Mesendoderm (in vitro differentiated cells): ENCODE measurements around the gene GUSB.

Experiments used
- DNase-seq: peaks from one replicate; pipeline ENCODE4 v3.0.0; 2013
- H2AK5ac ChIP-seq: 2 replicates; pipeline ENCODE4 v1.6.1; 2013; ENCODE audit warnings: low read length, inconsistent platforms
- H2BK120ac ChIP-seq: 2 replicates; pipeline ENCODE4 v1.6.1; 2013; ENCODE audit warnings: low read depth, mild to moderate bottlenecking, low read length, moderate library complexity, mixed read lengths
- H2BK15ac ChIP-seq: replicated peaks from 2 replicates; pipeline ENCODE4 v1.6.1; 2013; ENCODE audit warnings: low read depth, mild to moderate bottlenecking, moderate library complexity
- H2BK5ac ChIP-seq: 2 replicates; pipeline ENCODE4 v1.6.1; 2013; ENCODE audit warnings: low read length, inconsistent platforms
- H3K18ac ChIP-seq: 2 replicates; pipeline ENCODE4 v1.6.1; 2013; ENCODE audit warnings: mild to moderate bottlenecking, low read length, mixed read lengths
- H3K23ac ChIP-seq: one replicate; pipeline ENCODE4 v1.6.1; 2013; ENCODE audit warnings: low read length
- H3K27ac ChIP-seq: 2 replicates; pipeline ENCODE4 v1.5.1; 2013; ENCODE audit warnings: low read depth, mild to moderate bottlenecking, inconsistent platforms, low read length, moderate library complexity
- H3K27me3 ChIP-seq: 2 replicates; pipeline ENCODE4 v1.6.1; 2013; ENCODE audit warnings: low read length, control low read depth, mild to moderate bottlenecking, inconsistent platforms; ENCODE audit not compliant: insufficient read depth, poor library complexity
- H3K36me3 ChIP-seq: 2 replicates; pipeline ENCODE4 v1.6.1; 2013; ENCODE audit warnings: low read length, inconsistent platforms; ENCODE audit not compliant: control insufficient read depth, insufficient read depth
- H3K4ac ChIP-seq: one replicate; pipeline ENCODE4 v1.6.1; 2013; ENCODE audit warnings: low read depth, mild to moderate bottlenecking, low read length, moderate library complexity
- H3K4me1 ChIP-seq: 2 replicates; pipeline ENCODE4 v1.6.1; 2013; ENCODE audit warnings: low read depth, low read length, inconsistent platforms; ENCODE audit not compliant: control insufficient read depth
- H3K4me2 ChIP-seq: 2 replicates; pipeline ENCODE4 v1.6.1; 2013; ENCODE audit warnings: low read length
- H3K4me3 ChIP-seq: 2 replicates; pipeline ENCODE4 v1.5.1; 2013; ENCODE audit warnings: mild to moderate bottlenecking, low read length
- H3K56ac ChIP-seq: one replicate; pipeline ENCODE4 v1.6.1; 2013; ENCODE audit warnings: low read length
- H3K79me1 ChIP-seq: 2 replicates; pipeline ENCODE4 v1.6.1; 2013; ENCODE audit warnings: low read length, inconsistent platforms
- H3K79me2 ChIP-seq: 2 replicates; pipeline ENCODE4 v1.6.1; 2013; ENCODE audit warnings: mild to moderate bottlenecking, low read length; ENCODE audit not compliant: control insufficient read depth, insufficient read depth
- H3K9ac ChIP-seq: 2 replicates; pipeline ENCODE4 v1.6.1; 2013; ENCODE audit warnings: low read length, inconsistent platforms
- H4K5ac ChIP-seq: one replicate; pipeline ENCODE4 v1.6.1; 2013; ENCODE audit warnings: low read length
- H4K8ac ChIP-seq: one replicate; pipeline ENCODE4 v1.6.1; 2013; ENCODE audit warnings: low read depth, mild to moderate bottlenecking, control low read depth, low read length, moderate library complexity
- WGBS: extraction: QIAGEN DNeasy Blood & Tissue Kit; methylation state at CpG from one replicate; pipeline ENCODE4 v1.1.7; 2013; ENCODE audit warnings: low lambda C conversion rate, missing lambda C conversion rate; ENCODE audit not compliant: insufficient coverage; ENCODE audit errors: extremely low coverage; 5-methylcytosine and 5-hydroxymethylcytosine counted together

GUSB gene

DNA sequence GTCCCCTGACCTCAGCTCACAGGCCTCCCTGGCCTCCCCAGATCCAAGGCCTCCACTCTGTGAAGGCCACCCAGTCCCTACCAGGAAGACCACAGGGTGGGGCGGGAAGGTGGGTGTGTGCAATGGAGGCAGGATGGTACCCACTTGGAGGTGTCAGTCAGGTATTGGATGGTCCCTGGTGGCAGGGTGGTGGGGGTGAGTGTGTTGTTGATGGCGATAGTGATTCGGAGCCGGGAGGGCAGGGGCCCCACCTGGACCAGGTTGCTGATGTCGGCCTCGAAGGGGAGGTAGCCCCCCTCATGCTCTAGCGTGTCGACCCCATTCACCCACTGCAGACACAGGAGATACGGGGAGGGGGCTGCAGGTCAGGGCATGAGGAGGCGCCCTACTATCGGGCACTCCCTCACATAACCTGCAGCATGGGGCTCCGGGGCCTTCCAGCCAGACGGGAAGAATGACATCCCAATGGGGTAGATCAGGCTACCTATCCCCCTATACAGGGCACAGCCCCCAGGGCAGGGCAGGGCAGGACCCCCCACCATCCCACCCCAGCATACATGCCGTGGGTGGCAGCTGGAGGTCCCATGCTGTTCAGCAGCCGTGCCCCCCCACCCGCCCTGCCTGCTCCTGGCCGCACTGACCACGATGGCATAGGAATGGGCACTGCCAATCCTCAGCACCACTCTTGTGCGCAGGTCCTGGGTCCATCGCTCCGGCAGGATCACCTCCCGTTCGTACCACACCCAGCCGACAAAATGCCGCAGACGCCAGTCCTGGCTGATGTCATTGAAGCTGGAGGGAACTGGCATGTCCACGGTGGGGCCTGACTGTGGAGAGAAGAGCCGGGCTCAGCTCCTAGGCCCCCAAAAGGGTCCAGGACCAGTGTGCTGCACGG is 2.2 kb downstream of the GUSB start:
- no peak overlapping the region for H3K4ac ChIP-seq
- no peak overlapping the region for H3K9ac ChIP-seq
- no peaks in the 10 kb centered on the region for H3K27me3 ChIP-seq
- no peak overlapping the region for H3K4me2 ChIP-seq
- no peak overlapping the region for H3K18ac ChIP-seq
- no peak for DNase-seq
- no peak overlapping the region for H3K27ac ChIP-seq
- WGBS: no CpG with 5 or more reads among the region's 29 CpGs
- peaks cover 10% of the 10 kb centered on the region for H3K79me2 ChIP-seq
- H3K79me1 ChIP-seq: peaks cover 10% of the 10 kb centered on the region
- no peak overlapping the region for H2BK15ac ChIP-seq
- H3K23ac ChIP-seq: no peak overlapping the region
- no peak overlapping the region for H2BK120ac ChIP-seq
- H2AK5ac ChIP-seq: no peak overlapping the region
- H4K8ac ChIP-seq: no peak overlapping the region
- H2BK5ac ChIP-seq: no peak overlapping the region
- H3K56ac ChIP-seq: no peak overlapping the region
- H3K4me3 ChIP-seq: no peak overlapping the region
- no peak overlapping the region for H4K5ac ChIP-seq
- no peaks in the 10 kb centered on the region for H3K36me3 ChIP-seq
- no peaks in the 10 kb centered on the region for H3K4me1 ChIP-seq

DNA sequence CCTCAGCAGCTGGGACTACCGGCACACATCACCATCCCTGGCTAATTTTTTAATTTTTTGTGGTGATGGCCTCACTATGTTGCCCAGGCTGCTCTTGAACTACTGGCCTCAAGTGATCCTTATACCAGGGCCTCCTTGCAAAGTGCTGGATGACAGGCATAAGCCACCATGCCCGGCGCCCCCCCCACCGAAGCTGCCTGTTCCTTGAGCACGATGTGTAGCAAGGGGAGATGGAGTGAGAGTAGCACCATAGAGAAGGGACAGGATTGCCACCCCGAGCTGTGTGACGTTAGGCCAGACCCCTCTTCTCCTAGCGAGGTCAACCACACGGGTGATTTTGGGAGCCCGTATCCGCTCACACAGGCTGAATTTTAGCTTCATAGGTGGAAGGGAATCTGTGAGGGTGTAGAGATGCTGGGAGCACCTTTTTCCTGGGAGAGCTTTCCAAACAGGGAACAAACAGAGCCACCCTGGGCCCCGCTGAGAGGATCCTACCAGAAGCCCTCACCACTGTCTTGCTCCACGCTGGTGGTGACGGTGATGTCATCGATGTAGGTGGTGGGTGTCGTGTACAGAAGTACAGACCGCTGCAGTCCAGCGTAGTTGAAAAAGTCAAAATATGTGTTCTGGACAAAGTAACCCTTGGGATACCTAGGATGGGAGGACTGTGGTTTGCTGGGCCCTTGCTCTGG is 3.0 kb downstream of the GUSB start:
- Histone ChIP-seq H3K36me3 (no peaks in the 10 kb centered on the region), H4K5ac (no peak overlapping the region), H3K4me3 (no peak overlapping the region), H3K4ac (no peak overlapping the region), H2BK120ac (no peak overlapping the region), H2BK15ac (no peak overlapping the region), H3K9ac (no peak overlapping the region), H3K79me2 (peaks cover 10% of the 10 kb centered on the region), H3K56ac (no peak overlapping the region), H2BK5ac (no peak overlapping the region), H3K27me3 (no peaks in the 10 kb centered on the region), H4K8ac (no peak overlapping the region), H3K4me1 (no peaks in the 10 kb centered on the region), H3K27ac (no peak overlapping the region), H3K4me2 (no peak overlapping the region), H3K23ac (no peak overlapping the region), H3K79me1 (peaks cover 10% of the 10 kb centered on the region), H3K18ac (no peak overlapping the region), H2AK5ac (no peak overlapping the region)
- no peak for DNase-seq
- no CpG with 5 or more reads among the region's 18 CpGs for WGBS

DNA sequence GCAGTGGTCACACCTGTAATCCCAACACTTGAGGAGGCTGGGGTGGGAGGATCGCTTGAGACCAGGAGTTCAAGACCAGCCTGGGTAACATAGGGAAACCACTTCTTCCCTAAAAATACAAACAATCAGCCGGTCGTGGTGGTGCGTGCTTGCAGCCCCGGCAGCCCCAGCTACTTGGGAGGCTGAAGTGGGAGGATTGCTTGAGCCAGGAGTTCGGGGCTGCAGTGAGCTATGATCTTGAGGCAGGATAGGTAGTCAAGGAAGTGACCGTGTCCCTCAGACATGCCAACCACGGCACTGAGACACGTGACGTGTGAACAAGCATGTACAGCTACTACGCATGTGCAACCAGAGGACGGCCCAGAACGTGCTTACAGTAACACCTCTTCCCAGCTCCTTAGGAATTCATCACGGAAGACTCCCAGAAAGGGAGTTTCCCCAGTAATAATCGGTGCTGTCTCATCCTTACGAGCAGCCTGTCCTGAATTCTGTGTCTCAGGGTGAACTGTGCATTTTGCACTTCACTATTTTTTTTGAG is 5.3 kb downstream of the GUSB start:
- Histone ChIP-seq H3K23ac (no peak overlapping the region), H4K8ac (no peak overlapping the region), H3K36me3 (peaks cover 2% of the 10 kb centered on the region), H4K5ac (no peak overlapping the region), H3K4me1 (no peaks in the 10 kb centered on the region), H3K9ac (no peak overlapping the region), H3K27me3 (no peaks in the 10 kb centered on the region), H2BK15ac (no peak overlapping the region), H3K79me2 (peaks cover 10% of the 10 kb centered on the region), H2AK5ac (no peak overlapping the region), H3K27ac (no peak overlapping the region), H3K4ac (no peak overlapping the region), H2BK120ac (no peak overlapping the region), H3K4me2 (no peak overlapping the region), H2BK5ac (no peak overlapping the region), H3K4me3 (no peak overlapping the region), H3K18ac (no peak overlapping the region), H3K56ac (no peak overlapping the region), H3K79me1 (peaks cover 10% of the 10 kb centered on the region)
- DNase-seq: no peak
- no CpG with 5 or more reads among the region's 16 CpGs for WGBS

- H3K18ac ChIP-seq: no peak overlapping the region
- H3K79me1 ChIP-seq: peaks cover 10% of the 10 kb centered on the region
- no peak overlapping the region for H3K4me3 ChIP-seq
- H3K4ac ChIP-seq: no peak overlapping the region
- peaks cover 8% of the 10 kb centered on the region for H3K79me2 ChIP-seq
- no peak overlapping the region for H2BK5ac ChIP-seq
- no peak overlapping the region for H2AK5ac ChIP-seq
- no peak overlapping the region for H3K4me2 ChIP-seq
- peak; percentile 32 for DNase-seq
- no peak overlapping the region for H2BK120ac ChIP-seq
- H4K8ac ChIP-seq: no peak overlapping the region
- no peaks in the 10 kb centered on the region for H3K4me1 ChIP-seq
- no CpG with 5 or more reads among the region's 11 CpGs for WGBS
- no peaks in the 10 kb centered on the region for H3K27me3 ChIP-seq
- no peak overlapping the region for H3K23ac ChIP-seq
- no peak overlapping the region for H3K56ac ChIP-seq
- H3K9ac ChIP-seq: no peak overlapping the region
- no peak overlapping the region for H3K27ac ChIP-seq
- H3K36me3 ChIP-seq: peaks cover 2% of the 10 kb centered on the region
- H2BK15ac ChIP-seq: no peak overlapping the region
- no peak overlapping the region for H4K5ac ChIP-seq
These were observed 6.1 kb downstream of the GUSB start for GRCh38 chr7:65975814-65976445.

DNA sequence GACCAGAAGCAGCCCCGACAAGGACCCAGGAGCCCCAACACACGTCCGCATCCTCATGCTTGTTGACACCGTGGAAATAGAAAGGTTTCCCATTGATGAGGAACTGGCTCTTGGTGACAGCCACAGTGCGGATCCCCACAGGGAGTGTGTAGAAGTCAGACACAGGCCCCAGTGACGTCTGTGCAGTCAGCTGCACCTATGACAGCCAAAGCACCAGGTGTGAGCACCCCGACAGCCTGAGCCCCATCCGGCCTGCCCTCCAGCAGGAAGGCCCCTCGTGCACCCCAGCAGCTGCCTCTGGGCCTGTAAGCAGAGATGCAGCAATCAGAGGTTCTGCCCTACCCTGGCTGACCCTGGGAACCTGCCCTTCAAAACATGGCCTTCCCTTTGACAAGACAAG is 7.1 kb downstream of the GUSB start:
- H2BK5ac ChIP-seq: no peak overlapping the region
- H2BK120ac ChIP-seq: no peak overlapping the region
- no peak overlapping the region for H3K23ac ChIP-seq
- no peak overlapping the region for H3K4me3 ChIP-seq
- no peak overlapping the region for H2BK15ac ChIP-seq
- no peak overlapping the region for H3K4ac ChIP-seq
- no peak overlapping the region for H3K4me2 ChIP-seq
- H2AK5ac ChIP-seq: no peak overlapping the region
- no peak overlapping the region for H4K5ac ChIP-seq
- H3K36me3 ChIP-seq: peaks cover 4% of the 10 kb centered on the region
- no CpG with 5 or more reads among the region's 9 CpGs for WGBS
- H3K9ac ChIP-seq: no peak overlapping the region
- H3K79me2 ChIP-seq: no peaks in the 10 kb centered on the region
- H3K4me1 ChIP-seq: no peaks in the 10 kb centered on the region
- H3K56ac ChIP-seq: no peak overlapping the region
- H3K18ac ChIP-seq: no peak overlapping the region
- H3K27me3 ChIP-seq: no peaks in the 10 kb centered on the region
- no peak overlapping the region for H4K8ac ChIP-seq
- no peak for DNase-seq
- peaks cover 3% of the 10 kb centered on the region for H3K79me1 ChIP-seq
- no peak overlapping the region for H3K27ac ChIP-seq
